T1000 (cell line): Measurements from ENCODE around the gene FAM240A.

Source experiments
- DNase-seq: peaks from one replicate; lab custom pipeline; 2025; ENCODE audit warnings: mixed read lengths; lab: John Stamatoyannopoulos, UW

The FAM240A gene

GRCh38 chr3:46675426-46675825, 63.1 kb downstream of the FAM240A start:
- DNase-seq = no peak
